Adrenal gland (tissue), 5 donors: ENCODE measurements around the gene MYO1B.

Source experiments
- POLR2A ChIP-seq, 2 donors: fragments of 450-650 bp; IDR thresholded peaks; one replicate each; pipeline ENCODE4 v1.6.1; 2017; ENCODE audit warnings: antibody characterized with exemption in 2 of 2, mild to moderate bottlenecking in 2 of 2, moderate library complexity in 1 of 2
- TF ChIP-seq, protein P1 (sequence below), 6 experiments: fragments of 450-650 bp in 4 of 6; fragments of 200-600 bp in 2 of 6; sonication (generic) in 1 of 6; IDR thresholded peaks; 1 replicate in 5 of 6; 2 replicates in 1 of 6; pipeline versions ENCODE4 v1.5.1 to v1.8.0; 2016 to 2021; ENCODE audit warnings: antibody characterized with exemption in 6 of 6, mild to moderate bottlenecking in 2 of 6, moderate library complexity in 1 of 6
- donor health status: DM: no; HTN: no; CAD: no.

DNA sequence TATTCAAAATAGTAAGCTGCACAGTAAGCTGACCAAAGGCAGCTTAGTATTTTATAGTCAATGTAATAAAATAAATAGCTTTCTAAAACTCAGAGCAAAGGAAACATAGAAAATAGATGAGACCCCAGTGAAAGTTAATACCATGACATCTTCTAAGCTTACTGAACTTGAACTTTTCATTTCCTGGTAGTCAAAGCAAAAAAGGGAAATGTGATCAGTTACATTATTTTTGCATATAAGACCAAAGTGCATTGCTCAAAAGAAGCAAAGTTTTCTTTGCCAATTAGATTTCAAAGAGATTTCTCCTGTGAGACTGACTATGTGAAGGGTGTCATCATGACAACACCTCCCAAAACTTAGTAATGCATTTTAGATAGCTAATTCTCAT is 70.2 kb downstream of the MYO1B start:
- TF ChIP-seq, protein P1, sequence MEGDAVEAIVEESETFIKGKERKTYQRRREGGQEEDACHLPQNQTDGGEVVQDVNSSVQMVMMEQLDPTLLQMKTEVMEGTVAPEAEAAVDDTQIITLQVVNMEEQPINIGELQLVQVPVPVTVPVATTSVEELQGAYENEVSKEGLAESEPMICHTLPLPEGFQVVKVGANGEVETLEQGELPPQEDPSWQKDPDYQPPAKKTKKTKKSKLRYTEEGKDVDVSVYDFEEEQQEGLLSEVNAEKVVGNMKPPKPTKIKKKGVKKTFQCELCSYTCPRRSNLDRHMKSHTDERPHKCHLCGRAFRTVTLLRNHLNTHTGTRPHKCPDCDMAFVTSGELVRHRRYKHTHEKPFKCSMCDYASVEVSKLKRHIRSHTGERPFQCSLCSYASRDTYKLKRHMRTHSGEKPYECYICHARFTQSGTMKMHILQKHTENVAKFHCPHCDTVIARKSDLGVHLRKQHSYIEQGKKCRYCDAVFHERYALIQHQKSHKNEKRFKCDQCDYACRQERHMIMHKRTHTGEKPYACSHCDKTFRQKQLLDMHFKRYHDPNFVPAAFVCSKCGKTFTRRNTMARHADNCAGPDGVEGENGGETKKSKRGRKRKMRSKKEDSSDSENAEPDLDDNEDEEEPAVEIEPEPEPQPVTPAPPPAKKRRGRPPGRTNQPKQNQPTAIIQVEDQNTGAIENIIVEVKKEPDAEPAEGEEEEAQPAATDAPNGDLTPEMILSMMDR (IDR thresholded peaks at IDR 0.05) = no peak
- no peak for TF ChIP-seq POLR2A (IDR thresholded peaks at IDR 0.05)
